GM18907 (cell line): ENCODE results near the gene TTC23.
A peak's percentile ranks its signal among the peaks of the same experiment; 100 is the strongest.

Experiments used
- ATAC-seq: cut with Tn5 transposase; IDR thresholded peaks from one replicate; pipeline ENCODE4 v1.9.1; 2021; ENCODE audit warnings: mild to moderate bottlenecking, moderate library complexity; ENCODE audit not compliant: unreplicated experiment

Gene TTC23

DNA sequence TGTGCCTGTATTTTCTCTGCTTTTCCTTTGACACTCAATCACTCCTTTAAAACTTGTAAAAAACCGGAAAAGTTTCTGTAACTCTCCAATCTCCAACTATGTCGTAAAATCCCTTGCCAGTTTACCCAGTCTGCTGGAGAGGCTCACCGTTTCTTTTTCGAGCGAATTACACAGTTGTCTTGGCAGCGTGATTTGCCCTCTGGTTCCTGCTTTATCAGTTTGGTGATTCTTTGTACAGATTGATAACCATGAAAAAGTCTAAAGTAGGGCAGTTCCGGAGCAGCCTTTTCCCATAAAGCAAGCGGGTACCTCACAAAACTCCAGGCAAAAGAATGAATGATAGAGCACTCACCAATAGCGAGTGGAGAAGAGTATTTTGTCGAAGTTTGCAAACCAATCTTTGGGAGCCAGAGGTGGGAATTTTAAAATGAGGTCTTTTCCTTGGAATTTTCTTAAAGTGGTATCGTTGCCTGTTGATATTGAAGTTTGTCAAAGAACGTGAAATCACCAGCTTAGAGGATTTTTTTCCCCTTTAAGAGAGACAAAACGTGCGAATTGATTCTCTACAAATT lies at the start of gene TTC23:
TTC23 (minus strand) TSS at position 312 of the 572 bp plus-strand sequence. CDS start 20,869 bp downstream, outside the sequence.
- ATAC-seq, result no peak

- ATAC-seq, result no peak
These were observed 47.0 kb upstream of the TTC23 start for GRCh38 chr15:99296386-99296785.

DNA sequence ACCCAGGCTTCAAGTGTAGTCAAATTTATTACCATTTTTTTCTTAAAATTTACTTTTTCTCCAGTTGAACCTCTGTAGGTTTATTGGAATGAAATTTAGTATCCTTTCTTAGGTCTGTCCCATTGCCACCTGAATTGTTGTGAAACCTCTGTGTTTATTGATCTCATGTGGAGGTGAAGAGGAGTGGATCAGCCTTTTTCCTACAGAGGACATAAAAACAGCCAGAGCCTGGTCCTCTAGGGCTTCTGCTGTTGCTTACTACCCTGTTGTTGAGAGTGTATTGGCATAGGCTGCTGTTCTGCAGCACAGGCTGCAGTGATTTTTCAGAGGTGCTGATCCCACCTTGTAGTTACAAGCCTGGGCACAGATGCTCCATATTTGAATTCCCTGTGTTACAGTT lies 46.5 kb upstream of the TTC23 start:
- ATAC-seq, result no peak

DNA sequence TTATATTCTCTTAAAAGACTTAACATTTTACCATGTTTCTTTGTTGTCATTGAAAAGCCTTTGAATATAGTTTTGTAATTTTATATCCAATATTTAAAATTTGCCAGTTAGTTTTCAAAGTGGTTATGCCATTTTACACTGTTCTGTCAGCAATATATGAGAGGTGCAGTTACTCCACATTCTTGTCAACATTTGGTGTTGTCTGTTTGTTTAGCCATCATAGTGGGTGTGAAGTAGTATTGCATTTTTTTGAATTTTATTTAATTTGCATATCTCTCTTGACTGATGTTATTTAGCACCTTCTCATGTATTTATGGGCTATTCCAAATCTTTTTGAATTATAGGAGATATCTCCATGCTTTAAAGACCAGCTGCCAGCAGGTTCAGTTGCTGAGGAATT lies 42.3 kb upstream of the TTC23 start:
- no peak for ATAC-seq

DNA sequence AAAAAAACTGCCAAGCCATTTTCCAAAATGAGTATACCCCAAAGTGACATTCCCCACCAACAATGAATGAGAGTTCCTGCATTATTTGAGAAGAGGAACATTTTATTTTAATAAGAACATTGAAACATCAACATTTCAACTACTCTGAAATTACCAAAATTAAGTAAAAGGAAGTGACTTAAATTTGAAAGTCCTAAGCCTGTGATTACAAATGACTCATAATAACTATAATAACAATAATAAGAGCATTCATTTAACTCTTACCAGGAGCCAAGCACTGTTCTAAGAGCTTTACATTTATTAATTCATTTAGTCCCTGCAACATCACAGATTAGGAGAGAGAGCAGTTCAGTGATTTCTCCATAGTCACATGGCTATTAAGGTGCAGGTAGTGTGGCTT lies 34.3 kb upstream of the TTC23 start:
- ATAC-seq, result no peak

DNA sequence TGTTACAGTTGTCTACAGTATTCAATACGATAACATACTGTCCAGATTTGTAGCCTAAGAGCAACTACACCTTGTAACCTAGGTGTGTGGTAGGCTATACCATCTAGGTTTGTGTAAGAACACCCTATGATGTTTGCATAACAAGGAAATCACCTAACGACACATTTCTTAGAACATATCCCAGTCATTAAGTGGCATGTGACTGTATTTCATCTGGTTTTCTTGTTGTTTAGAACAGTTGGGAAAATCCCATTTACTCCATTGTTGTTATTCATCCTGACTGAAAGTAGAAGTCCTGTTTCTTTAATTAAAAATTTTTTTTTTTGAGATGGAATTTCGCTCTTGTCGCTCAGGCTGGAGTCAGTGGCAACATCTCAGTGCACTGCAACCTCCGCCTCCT lies 33.2 kb upstream of the TTC23 start:
- no peak for ATAC-seq

- ATAC-seq, result no peak
These were observed 32.7 kb upstream of the TTC23 start for GRCh38 chr15:99282121-99282520.

DNA sequence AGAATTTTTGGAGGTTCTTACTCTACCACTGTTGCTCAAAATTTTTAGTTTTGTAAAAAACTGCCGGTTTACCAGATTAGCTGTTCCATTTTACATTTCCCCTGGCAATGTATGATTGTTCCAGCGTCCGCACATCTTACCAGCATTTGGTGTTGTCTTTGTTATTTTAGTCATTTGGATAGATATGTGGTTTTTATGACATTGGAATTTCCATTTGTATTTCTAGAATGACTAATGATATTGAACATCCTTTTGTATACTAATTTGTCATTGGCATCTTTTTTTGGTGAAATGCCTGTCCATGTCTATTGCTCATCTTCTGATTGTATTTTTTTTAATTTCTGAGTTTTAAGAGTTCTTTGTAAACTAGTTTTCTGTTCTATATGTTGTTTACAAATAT lies 30.4 kb upstream of the TTC23 start:
- no peak for ATAC-seq

DNA sequence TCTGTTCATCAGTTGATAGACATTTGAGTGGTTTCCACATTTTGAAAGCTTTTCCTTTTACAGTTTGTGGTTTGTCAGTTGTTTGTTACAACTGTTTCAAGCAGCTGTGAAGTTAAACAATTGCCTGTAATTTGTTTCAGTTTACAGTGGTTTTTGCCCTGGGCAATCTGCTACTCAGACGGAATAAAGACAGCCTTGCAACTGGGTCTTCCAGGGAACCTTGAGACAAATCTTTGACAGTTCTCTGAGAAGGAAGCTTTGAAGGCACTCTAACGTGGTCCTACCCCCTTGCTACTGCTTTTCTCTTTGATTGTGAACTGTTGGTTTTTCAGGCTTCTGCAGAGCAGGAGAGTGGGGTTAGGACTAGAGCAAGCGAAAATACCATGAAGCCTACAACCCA lies 29.9 kb upstream of the TTC23 start:
- no peak for ATAC-seq

DNA sequence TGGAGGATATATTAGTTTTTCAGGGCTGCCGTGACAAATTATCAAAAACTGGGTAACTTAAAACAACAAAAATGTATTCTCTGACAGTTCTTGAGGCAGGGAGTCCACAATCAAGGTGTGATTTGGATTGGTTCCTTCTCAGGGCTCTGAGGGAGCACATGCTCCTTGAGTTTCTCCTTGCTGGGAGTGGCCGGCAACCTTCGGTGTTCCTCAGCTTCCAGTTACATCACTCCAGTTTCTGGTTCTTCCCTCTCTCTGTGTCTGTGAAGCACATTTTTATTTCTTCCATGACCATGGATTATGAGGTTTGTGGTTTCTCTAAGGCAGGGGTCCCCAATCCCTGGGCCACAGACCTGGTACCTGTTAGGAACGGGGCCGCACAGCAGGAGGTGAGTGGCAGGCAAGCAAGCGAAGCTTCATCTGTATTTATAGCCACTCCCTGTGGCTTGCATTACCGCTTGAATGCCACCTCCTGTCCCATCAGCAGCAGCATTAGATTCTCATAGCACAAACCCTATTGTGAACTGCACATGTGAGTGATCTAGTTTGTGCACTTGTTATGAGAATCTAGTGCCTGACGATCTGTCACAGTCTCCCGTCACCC lies 26.2 kb upstream of the TTC23 start:
- ATAC-seq, result peak; percentile 48

- no peak for ATAC-seq
These were observed 25.7 kb upstream of the TTC23 start for GRCh38 chr15:99275061-99275460.

- no peak for ATAC-seq
These were observed 24.4 kb upstream of the TTC23 start for GRCh38 chr15:99273801-99274200.

DNA sequence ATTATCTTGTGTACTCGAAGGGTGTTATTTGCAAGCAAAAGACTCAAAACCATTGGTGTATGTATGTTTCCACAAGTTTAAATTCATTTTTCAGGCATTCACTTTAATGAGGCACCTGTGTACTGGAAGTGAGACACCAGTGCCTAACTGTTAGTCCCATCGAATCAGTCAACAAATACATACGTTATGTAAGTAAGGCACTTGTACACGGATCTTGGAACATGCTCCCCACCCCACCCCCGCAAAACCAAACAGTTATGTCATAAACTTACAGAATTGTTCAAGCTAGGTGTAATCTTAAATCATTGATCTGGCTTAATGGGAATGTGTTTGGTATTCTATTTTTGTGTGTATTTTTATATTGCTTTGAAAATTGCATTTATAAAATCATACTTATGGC lies 19.1 kb upstream of the TTC23 start:
- no peak for ATAC-seq

DNA sequence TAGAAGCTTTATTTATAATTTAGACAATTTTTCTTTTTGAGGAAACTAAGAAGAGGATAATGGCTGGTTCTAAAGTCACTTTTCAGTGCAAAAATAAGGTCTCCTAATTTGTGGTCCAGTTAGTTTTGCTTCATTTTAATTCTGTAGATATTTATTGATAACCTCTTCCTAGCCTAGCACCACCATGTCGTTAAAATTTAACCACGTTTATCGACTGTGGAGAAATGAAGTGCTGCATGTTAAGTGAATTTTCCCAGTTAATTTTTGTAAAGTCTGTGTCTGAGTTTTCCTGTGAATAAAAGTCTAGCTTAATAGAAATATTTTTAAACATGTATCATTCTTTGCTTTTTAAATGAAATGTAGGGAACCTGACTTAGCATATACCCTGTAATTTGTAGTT lies 18.6 kb upstream of the TTC23 start:
- ATAC-seq, result no peak

- no peak for ATAC-seq
These were observed 16.2 kb upstream of the TTC23 start for GRCh38 chr15:99265541-99266070.

GRCh38 chr15:99264125-99264524 lies 14.7 kb upstream of the TTC23 start:
- no peak for ATAC-seq

- ATAC-seq, result no peak
These were observed 7.8 kb upstream of the TTC23 start for GRCh38 chr15:99257107-99257750.

GRCh38 chr15:99253381-99254090 lies 4.2 kb upstream of the TTC23 start:
- ATAC-seq, result no peak

DNA sequence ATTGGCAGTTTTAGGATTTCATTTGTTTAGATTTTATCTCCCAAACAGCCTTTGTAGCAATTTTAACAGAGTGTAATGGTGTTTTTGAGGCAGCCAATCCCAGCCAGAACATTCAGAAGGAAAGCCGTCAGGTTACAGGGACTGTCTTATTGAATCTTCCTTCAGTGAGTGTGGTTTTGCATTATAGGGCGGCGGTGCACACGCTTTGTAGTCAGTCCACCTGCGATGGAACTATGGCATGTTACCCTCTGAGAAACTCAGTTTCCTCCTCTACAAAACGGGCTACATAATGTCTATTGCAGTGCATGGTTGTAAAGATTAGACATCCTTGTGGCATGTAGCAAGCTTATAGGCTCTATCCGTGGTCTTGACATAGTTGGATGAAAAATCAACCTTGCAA lies 2.9 kb upstream of the TTC23 start:
- no peak for ATAC-seq

DNA sequence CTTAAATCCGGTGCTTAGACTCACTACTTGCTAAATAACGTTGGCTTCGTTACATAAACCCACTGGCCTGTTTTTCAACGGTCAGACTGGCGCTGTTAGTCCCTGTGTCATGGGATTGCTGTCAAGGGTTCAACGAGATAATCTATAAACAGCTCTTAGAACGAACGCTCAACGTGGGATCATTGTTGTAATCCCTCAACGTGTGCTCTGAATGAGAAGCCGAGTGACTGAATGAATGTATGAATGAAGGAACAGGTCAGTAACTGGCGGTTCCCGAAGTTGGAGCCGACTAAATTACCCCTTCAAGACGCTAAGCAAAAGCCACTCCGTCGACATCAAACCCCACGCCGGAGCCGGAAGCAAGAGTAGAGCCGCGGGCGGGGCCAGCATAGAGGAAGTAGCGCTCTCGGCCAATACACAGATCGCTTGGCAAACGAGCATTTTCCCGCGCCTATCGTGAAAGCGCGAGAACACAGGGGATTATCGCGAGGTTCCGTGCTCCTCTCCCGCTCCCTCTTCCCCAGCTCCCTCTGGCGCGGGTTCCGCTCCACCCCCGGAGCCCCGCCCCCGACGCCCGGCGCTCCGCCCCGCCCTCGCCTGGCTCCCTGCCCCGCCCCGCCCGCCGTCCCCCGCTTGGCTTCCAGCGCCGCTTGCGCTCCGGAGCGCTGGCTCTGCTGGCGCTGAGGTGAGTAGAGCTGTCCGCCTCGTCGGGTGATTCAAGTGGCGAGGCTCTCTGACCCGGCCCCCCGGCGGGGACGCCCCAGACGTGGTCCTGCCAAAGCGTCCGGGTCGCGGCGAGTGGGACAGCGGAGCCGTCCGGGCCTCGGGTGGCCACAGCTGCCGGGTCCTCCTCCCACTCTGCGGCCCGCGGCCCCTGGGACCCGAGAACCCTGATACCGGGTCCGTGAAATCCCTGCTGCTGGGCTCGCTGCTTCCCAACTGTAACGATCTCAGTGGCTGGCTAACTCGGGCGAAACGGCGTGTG lies 1.8 kb upstream of the TTC23 start, which contains the start of gene LRRC28:
LRRC28 (plus strand) TSS at position 625 of the 985 bp plus-strand sequence. CDS start 4,477 bp downstream, outside the sequence.
- peak; percentile 95 for ATAC-seq
